Endothelial cell of umbilical vein (primary cell): Measurements from ENCODE around the gene PIGO.

Experiments
- EZH2 ChIP-seq: IDR thresholded peaks from 2 replicates; pipeline ENCODE4 v1.6.1; 2012; ENCODE audit warnings: borderline replicate concordance, low read depth, mild to moderate bottlenecking, moderate library complexity, low read length, inconsistent platforms; ENCODE audit not compliant: severe bottlenecking
- POLR2A ChIP-seq: IDR thresholded peaks from 2 replicates; pipeline ENCODE4 v1.6.1; 2012; ENCODE audit warnings: low read depth, mild to moderate bottlenecking, control low read depth, low read length
- POLR2AphosphoS5 ChIP-seq: IDR thresholded peaks from 2 replicates; pipeline ENCODE4 v1.6.1; 2012; ENCODE audit warnings: low read depth, mild to moderate bottlenecking, control low read depth, low read length, moderate library complexity; ENCODE audit not compliant: insufficient read depth
- TF ChIP-seq, protein P1 (sequence below), 2 donors: IDR thresholded peaks; 1 replicate in 1 of 2; 2 replicates in 1 of 2; pipeline ENCODE4 v1.5.1; 2011; ENCODE audit warnings: low read length in 2 of 2, mild to moderate bottlenecking in 2 of 2, moderate library complexity in 2 of 2, control low read depth in 1 of 2, inconsistent platforms in 1 of 2, low read depth in 1 of 2; ENCODE audit not compliant: insufficient read depth in 1 of 2; ENCODE audit errors: extremely low read depth in 1 of 2
- TF ChIP-seq, protein P2 (sequence below): IDR thresholded peaks from 2 replicates; pipeline ENCODE4 v1.6.1; 2011; ENCODE audit not compliant: insufficient read depth, insufficient read length

DNA sequence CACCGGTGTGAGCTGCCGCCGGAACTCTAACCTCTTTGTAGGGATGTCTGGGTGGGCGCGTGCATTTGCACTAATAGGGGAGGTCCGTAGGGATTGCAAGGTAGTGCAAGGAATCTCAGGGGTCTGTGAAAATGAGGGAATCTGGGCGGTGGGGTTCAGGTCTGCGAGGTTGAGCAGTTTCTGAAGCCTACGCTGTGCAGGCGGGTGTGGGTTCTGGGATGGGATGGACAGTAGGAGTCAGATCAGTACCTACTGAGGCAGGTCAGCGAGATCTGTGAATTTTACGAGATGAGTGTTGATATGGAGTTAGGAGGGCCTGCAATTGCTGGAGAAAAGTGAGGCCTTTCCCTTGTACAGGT, 20.1 kb upstream of the PIGO start:
- TF ChIP-seq, protein P1, sequence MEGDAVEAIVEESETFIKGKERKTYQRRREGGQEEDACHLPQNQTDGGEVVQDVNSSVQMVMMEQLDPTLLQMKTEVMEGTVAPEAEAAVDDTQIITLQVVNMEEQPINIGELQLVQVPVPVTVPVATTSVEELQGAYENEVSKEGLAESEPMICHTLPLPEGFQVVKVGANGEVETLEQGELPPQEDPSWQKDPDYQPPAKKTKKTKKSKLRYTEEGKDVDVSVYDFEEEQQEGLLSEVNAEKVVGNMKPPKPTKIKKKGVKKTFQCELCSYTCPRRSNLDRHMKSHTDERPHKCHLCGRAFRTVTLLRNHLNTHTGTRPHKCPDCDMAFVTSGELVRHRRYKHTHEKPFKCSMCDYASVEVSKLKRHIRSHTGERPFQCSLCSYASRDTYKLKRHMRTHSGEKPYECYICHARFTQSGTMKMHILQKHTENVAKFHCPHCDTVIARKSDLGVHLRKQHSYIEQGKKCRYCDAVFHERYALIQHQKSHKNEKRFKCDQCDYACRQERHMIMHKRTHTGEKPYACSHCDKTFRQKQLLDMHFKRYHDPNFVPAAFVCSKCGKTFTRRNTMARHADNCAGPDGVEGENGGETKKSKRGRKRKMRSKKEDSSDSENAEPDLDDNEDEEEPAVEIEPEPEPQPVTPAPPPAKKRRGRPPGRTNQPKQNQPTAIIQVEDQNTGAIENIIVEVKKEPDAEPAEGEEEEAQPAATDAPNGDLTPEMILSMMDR (IDR thresholded peaks at IDR 0.05; ENCODE audit: extremely low read depth in 1 of 2, insufficient read depth in 1 of 2, low read depth in 1 of 2, low read length in 2 of 2) = no peak
- TF ChIP-seq POLR2A (no peak), POLR2AphosphoS5 (no peak), EZH2 (no peak)
- TF ChIP-seq, protein P2, sequence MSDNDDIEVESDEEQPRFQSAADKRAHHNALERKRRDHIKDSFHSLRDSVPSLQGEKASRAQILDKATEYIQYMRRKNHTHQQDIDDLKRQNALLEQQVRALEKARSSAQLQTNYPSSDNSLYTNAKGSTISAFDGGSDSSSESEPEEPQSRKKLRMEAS = no peak
